GM12878 (cell line): ENCODE results near the gene CCDC134. TPM values are rescaled to one million over a fixed set of nuclear protein-coding genes. Genes with fewer than 3 reads are reported as not detected.
A peak's percentile ranks its signal among the peaks of the same experiment; 100 is the strongest.

Experiments
- ATAC-seq: fragments of 200-7000 bp; cut with Tn5 transposase; 3 replicates; pipeline ENCODE4 v1.9.1; 2020; ENCODE audit warnings: mild to moderate bottlenecking, moderate library complexity
- BruUV-seq: library from RNA; stranded (reverse); fragments of 400-500 nt; replicated peaks from 2 replicates; lab custom pipeline; 2021; lab: Mats Ljungman, UMichigan
- CTCF ChIA-PET: fragments of 300-600 bp; sonication (Branson Sonifier 250); formaldehyde crosslinking; extraction: SDS; loops from one replicate; lab custom pipeline; 2021; ENCODE audit warnings: inconsistent platforms; lab: Yijun Ruan, JAX
- POLR2A ChIA-PET: fragments of 350-600 bp; formaldehyde crosslinking; extraction: SDS; loops from one replicate; lab custom pipeline; 2021; ENCODE audit warnings: inconsistent platforms; lab: Charles Lee
- RAD21 ChIA-PET: fragments of 300-600 bp; sonication (Branson Sonifier 250); formaldehyde crosslinking; loops from one replicate; lab custom pipeline; 2023; ENCODE audit warnings: antibody characterized with exemption; ENCODE audit not compliant: unreplicated experiment; lab: Charles Lee
- SMC1A ChIA-PET: fragments of 300-600 bp; sonication (Branson Sonifier 250); formaldehyde crosslinking; loops from one replicate; lab custom pipeline; 2023; ENCODE audit not compliant: unreplicated experiment, uncharacterized antibody; lab: Charles Lee
- DNase-seq: peaks from one replicate; pipeline ENCODE4 v3.0.0-alpha.2; 2011; ENCODE audit warnings: low read depth, low spot score
- FAIRE-seq: peaks from 3 replicates; lab custom pipeline; 2011; peaks lifted over from hg19 to GRCh38; lab: Jason Lieb, UNC
- H2AFZ ChIP-seq: 2 replicates; pipeline ENCODE4 v1.6.0; 2011; ENCODE audit warnings: low read depth, low read length, control low read depth; ENCODE audit not compliant: control insufficient read depth
- H3K27ac ChIP-seq: 2 replicates; pipeline ENCODE4 v1.5.1; 2011; ENCODE audit warnings: control low read depth; ENCODE audit not compliant: control insufficient read depth, insufficient read depth
- H3K27me3 ChIP-seq, 2 experiments: replicated peaks in 1 of 2; 2 replicates each; pipeline versions ENCODE4 v1.6.0 to v1.6.1; 2011; ENCODE audit warnings: low read length in 1 of 2; ENCODE audit not compliant: control insufficient read depth in 2 of 2, insufficient read depth in 2 of 2
- H3K36me3 ChIP-seq, 2 experiments: 2 replicates each; pipeline ENCODE4 v1.5.1; 2011; ENCODE audit warnings: low read length in 1 of 2; ENCODE audit not compliant: control insufficient read depth in 2 of 2, insufficient read depth in 2 of 2
- H3K4me1 ChIP-seq: 2 replicates; pipeline ENCODE4 v1.6.1; 2011; ENCODE audit warnings: mild to moderate bottlenecking, low read length, moderate library complexity, mixed read lengths; ENCODE audit not compliant: control insufficient read depth, insufficient read depth
- H3K4me2 ChIP-seq: 2 replicates; pipeline ENCODE4 v1.6.0; 2011; ENCODE audit warnings: control low read depth; ENCODE audit not compliant: control insufficient read depth, insufficient read depth
- H3K4me3 ChIP-seq: fragments of 200-600 bp; sonication (generic); 2 replicates; pipeline ENCODE4 v1.5.1; 2016
- H3K79me2 ChIP-seq: 2 replicates; pipeline ENCODE4 v1.6.0; 2011; ENCODE audit warnings: low read length; ENCODE audit not compliant: control insufficient read depth, insufficient read depth
- H3K9ac ChIP-seq: 2 replicates; pipeline ENCODE4 v1.8.0; 2011; ENCODE audit warnings: low read length, control low read depth, mixed read lengths; ENCODE audit not compliant: control insufficient read depth, insufficient read depth
- H3K9me3 ChIP-seq: replicated peaks from 3 replicates; pipeline ENCODE4 v1.5.1; 2011; ENCODE audit warnings: mild to moderate bottlenecking, low read length; ENCODE audit not compliant: control insufficient read depth, insufficient read depth
- H4K20me1 ChIP-seq: 2 replicates; pipeline ENCODE4 v1.6.0; 2011; ENCODE audit not compliant: control insufficient read depth, insufficient read depth
- NBN ChIP-seq: fragments of 450-650 bp; IDR thresholded peaks from 2 replicates; pipeline ENCODE4 v1.6.1; 2016
- PML ChIP-seq: IDR thresholded peaks from 2 replicates; pipeline ENCODE4 v1.6.1; 2012; ENCODE audit warnings: low read length, inconsistent platforms
- RELA ChIP-seq: fragments of 450-650 bp; IDR thresholded peaks from 2 replicates; pipeline ENCODE4 v1.8.0; 2014; ENCODE audit warnings: borderline replicate concordance; ENCODE audit not compliant: partially characterized antibody
- ZBTB33 ChIP-seq: fragments of 450-650 bp; IDR thresholded peaks from 2 replicates; pipeline ENCODE4 v1.6.1; 2017; ENCODE audit warnings: mild to moderate bottlenecking
- WGBS: methylation state at CpG from one replicate; pipeline ENCODE4 v1.1.6; 2016; ENCODE audit warnings: low lambda C conversion rate; ENCODE audit not compliant: insufficient replicate concordance, insufficient coverage; ENCODE audit errors: missing lambda C conversion rate; 5-methylcytosine and 5-hydroxymethylcytosine counted together
- in situ Hi-C: fragments of 300-500 bp; cut with MboI; formaldehyde crosslinking; loops from 9 replicates; pipeline ENCODE4 v1.14.3; 2018; ENCODE audit warnings: mixed read lengths
- intact Hi-C: fragments of 100-400 bp; cut with micrococcal nuclease; formaldehyde crosslinking; loops from one replicate; pipeline ENCODE4 v1.14.2; 2022; ENCODE audit not compliant: unreplicated experiment
- polyA plus RNA-seq, 11 experiments: library from polyadenylated mRNA; depleted of rRNA in 4 of 11; unstranded in 6 of 11; stranded (reverse) in 5 of 11; fragments of >200 nt; fragmentation: Nextera tagmentation in 4 of 11; fragmentation: Illumina TruSeq in 1 of 11; extraction: Ambion mirVana in 4 of 11; extraction: Trizol in 1 of 11; gene quantifications; 1 replicate in 1 of 11; 2 replicates in 10 of 11; pipeline versions ENCODE4 v1.2.1 to v1.2.3, GENCODE V29; 2011 to 2016; ENCODE audit warnings: inconsistent platforms in 2 of 11, missing spikeins in 2 of 11, low read depth in 1 of 11
- total RNA-seq, 4 experiments: library from RNA; depleted of rRNA in 3 of 4; stranded (reverse); fragments of >200 nt in 3 of 4; fragmentation: Illumina TruSeq in 1 of 4; extraction: Trizol in 1 of 4; gene quantifications; 2 replicates each; pipeline versions ENCODE4 v1.2.1 to v1.2.3, GENCODE V29; 2013 to 2021
- TF ChIP-seq, protein P1 (sequence below), 3 experiments: IDR thresholded peaks in 2 of 3; conservative IDR thresholded peaks in 1 of 3; 2 replicates each; pipeline ENCODE4 v1.5.1; 2011; ENCODE audit warnings: low read depth in 3 of 3, low read length in 3 of 3, mild to moderate bottlenecking in 3 of 3, control low read depth in 2 of 3, moderate library complexity in 2 of 3, inconsistent platforms in 1 of 3, mixed read lengths in 1 of 3; ENCODE audit not compliant: control insufficient read depth in 2 of 3, insufficient read depth in 1 of 3; ENCODE audit errors: extremely low read depth in 1 of 3

Gene CCDC134
- total and polyA plus RNA-seq, 10 of the 15 experiments (the other 5 are each of a cell fraction or from before 2014, with no cell fraction given) = 0.35 to 19.3 (median 11.8) TPM

DNA sequence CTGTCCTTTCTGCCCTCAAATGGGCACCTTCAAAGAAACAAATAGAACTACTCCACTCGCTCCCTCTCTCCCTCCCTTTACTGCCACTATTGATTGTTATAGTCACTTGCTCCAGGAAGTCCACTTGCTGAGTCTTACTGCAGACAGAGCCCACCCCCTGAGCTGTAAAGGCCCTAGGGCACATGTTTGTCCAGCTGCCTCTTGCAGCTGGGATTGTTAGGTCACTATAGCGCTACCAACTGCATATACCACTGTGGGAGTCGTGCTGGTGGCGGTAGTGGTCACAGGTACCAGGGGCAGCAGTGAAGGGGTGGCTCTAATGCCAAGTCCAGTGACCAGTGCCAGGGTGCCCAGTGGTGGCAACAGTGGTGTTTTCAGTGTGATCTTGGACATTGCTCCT, 28.0 kb downstream of the CCDC134 start:
- Histone ChIP-seq H3K4me1 (peaks cover 12% of the 10 kb centered on the region), H3K9me3 (no peaks in the 10 kb centered on the region; the same call in 2 of the 3 replicates), H3K4me2 (no peak overlapping the region), H3K27ac (no peak overlapping the region), H3K9ac (no peak overlapping the region), H4K20me1 (no peaks in the 10 kb centered on the region), H3K4me3 (no peak overlapping the region), H3K36me3 (peaks cover 8% of the 10 kb centered on the region in 2 experiments; a peak in 3 of 4 replicates), H3K79me2 (peaks cover 20% of the 10 kb centered on the region), H2AFZ (no peak overlapping the region), H3K27me3 (no peaks in the 10 kb centered on the region)
- intact Hi-C loops = no loop called here
- DNase-seq (no peak), FAIRE-seq (no peak), ATAC-seq (no peak)
- CTCF ChIA-PET = interaction anchor here (1.4 to 2.5 kb wide), 6 partner anchors 19 to 162 kb away, joined by 3 to 7 read pairs (median 4); no protein-coding TSS in a partner anchor
- in situ Hi-C loops = no loop called here
- RAD21 ChIA-PET = interaction anchor here (1.1 to 11.0 kb wide), 5 partner anchors 34 to 132 kb away, joined by 3 to 84 read pairs (median 4); partner anchors contain the start of gene TNFRSF13C
- POLR2A ChIA-PET = interaction anchor here (1.3 to 2.7 kb wide), 3 partner anchors 12 to 96 kb away, joined by 4 to 8 read pairs (median 6); partner anchors contain the start of gene CCDC134
- 100% methylated on average over 4 of the region's 4 CpGs for WGBS
- BruUV-seq = no TSS peak
- no peak for TF ChIP-seq NBN
- SMC1A ChIA-PET = interaction anchor here (1.4 to 2.5 kb wide), 4 partner anchors 31 to 112 kb away, joined by 5 to 7 read pairs (median 6); no protein-coding TSS in a partner anchor

DNA sequence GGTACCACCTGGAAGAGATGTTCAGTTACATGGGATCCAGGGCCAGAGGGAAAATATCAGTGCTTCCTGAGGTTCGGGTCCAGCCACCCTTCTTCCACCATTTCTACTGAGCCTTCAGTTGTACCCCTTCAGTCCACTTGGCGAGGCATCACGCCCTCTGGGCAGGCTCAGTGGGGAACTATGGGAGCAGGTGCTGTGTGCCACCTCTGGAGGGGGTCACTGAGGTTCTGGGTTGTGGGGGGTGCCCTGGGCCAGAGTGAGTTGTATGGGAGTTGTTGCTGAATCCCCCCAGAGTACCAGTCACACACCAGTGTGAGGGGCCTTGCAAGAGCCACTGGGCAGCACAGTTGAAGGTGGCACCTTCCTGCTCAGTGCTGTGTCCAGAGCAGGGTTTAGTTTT, 29.7 kb downstream of the CCDC134 start:
- peaks cover 37% of the 10 kb centered on the region for H3K79me2 ChIP-seq
- DNase-seq (no peak), ATAC-seq (no peak), FAIRE-seq (no peak)
- no peak overlapping the region for H3K4me2 ChIP-seq
- no peak overlapping the region for H3K4me3 ChIP-seq
- no peak overlapping the region for H3K9ac ChIP-seq
- ChIA-PET CTCF (interaction anchor here (1.0 to 2.0 kb wide), 3 partner anchors 84 to 163 kb away, joined by 3 to 7 read pairs (median 3); no protein-coding TSS in a partner anchor), RAD21 (interaction anchor here (1.3 to 11.0 kb wide), 4 partner anchors 32 to 133 kb away, joined by 4 to 84 read pairs (median 6); no protein-coding TSS in a partner anchor), POLR2A (interaction anchor here (0.6 to 7.8 kb wide), 5 partner anchors 17 to 1134 kb away, joined by 3 to 60 read pairs (median 5); partner anchors contain the start of gene CCDC134), SMC1A (interaction anchor here (0.9 to 2.5 kb wide), 3 partner anchors 32 to 609 kb away, joined by 3 to 7 read pairs (median 3); no protein-coding TSS in a partner anchor)
- TF ChIP-seq PML (no peak), ZBTB33 (0 out of 2 replicates have a peak, but pooled peaks have one; percentile 36), RELA (no peak)
- TF ChIP-seq, protein P1, sequence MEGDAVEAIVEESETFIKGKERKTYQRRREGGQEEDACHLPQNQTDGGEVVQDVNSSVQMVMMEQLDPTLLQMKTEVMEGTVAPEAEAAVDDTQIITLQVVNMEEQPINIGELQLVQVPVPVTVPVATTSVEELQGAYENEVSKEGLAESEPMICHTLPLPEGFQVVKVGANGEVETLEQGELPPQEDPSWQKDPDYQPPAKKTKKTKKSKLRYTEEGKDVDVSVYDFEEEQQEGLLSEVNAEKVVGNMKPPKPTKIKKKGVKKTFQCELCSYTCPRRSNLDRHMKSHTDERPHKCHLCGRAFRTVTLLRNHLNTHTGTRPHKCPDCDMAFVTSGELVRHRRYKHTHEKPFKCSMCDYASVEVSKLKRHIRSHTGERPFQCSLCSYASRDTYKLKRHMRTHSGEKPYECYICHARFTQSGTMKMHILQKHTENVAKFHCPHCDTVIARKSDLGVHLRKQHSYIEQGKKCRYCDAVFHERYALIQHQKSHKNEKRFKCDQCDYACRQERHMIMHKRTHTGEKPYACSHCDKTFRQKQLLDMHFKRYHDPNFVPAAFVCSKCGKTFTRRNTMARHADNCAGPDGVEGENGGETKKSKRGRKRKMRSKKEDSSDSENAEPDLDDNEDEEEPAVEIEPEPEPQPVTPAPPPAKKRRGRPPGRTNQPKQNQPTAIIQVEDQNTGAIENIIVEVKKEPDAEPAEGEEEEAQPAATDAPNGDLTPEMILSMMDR (IDR thresholded peaks at IDR 0.05 in 2 of 3, conservative IDR thresholded peaks at IDR 0.05 in 1 of 3; ENCODE audit: control insufficient read depth in 2 of 3, extremely low read depth in 1 of 3, insufficient read depth in 1 of 3, low read depth in 3 of 3, low read length in 3 of 3) = peak in 1 of 3 experiments; percentile 16; a peak in 1 of 6 replicates
- H3K27ac ChIP-seq = no peak overlapping the region
- H3K27me3 ChIP-seq = no peaks in the 10 kb centered on the region
- no peaks in the 10 kb centered on the region; the same call in 2 of the 3 replicates for H3K9me3 ChIP-seq
- WGBS = 100% methylated on average over 3 of the region's 3 CpGs
- intact Hi-C loops (loop anchor here (5.0 kb wide), 1 partner anchor 92 kb away; no protein-coding TSS in a partner anchor), in situ Hi-C loops (loop anchor here (5.0 kb wide), 1 partner anchor 117 kb away; the partner anchor contains the start of gene CENPM)
- peaks cover 12% of the 10 kb centered on the region for H3K4me1 ChIP-seq
- H3K36me3 ChIP-seq = peaks cover 4 to 5% of the 10 kb centered on the region in 2 experiments
- no peaks in the 10 kb centered on the region for H4K20me1 ChIP-seq
- H2AFZ ChIP-seq = no peak overlapping the region
- no TSS peak for BruUV-seq
